Activated B cell treated with CpG ODN at 0.5 μM for 24 hours (primary cell): ENCODE results near the gene ST8SIA2. TPM values are rescaled to one million over a fixed set of nuclear protein-coding genes. Genes with fewer than 3 reads are reported as not detected.

Source experiments
- ATAC-seq: fragments of 200-7000 bp; cut with Tn5 transposase; one replicate; pipeline ENCODE4 v1.10.0; 2021; ENCODE audit warnings: low read depth, mild to moderate bottlenecking, moderate library complexity
- CTCF ChIA-PET: fragments of 350-600 bp; sonication (Branson Sonifier 250); formaldehyde crosslinking; loops from one replicate; lab custom pipeline; 2021; ENCODE audit warnings: antibody characterized with exemption; lab: Charles Lee
- POLR2A ChIA-PET: fragments of 350-600 bp; sonication (Branson Sonifier 250); formaldehyde crosslinking; loops from one replicate; lab custom pipeline; 2021; ENCODE audit warnings: antibody characterized with exemption; lab: Charles Lee
- DNase-seq: peaks from one replicate; pipeline ENCODE4 v3.0.0; 2022
- H3K27ac Mint-ChIP-seq: one replicate; pipeline ENCODE4 v1.8.0; 2020; ENCODE audit warnings: mixed read lengths
- H3K27me3 Mint-ChIP-seq: one replicate; pipeline ENCODE4 v1.8.0; 2021; ENCODE audit warnings: mixed read lengths
- H3K36me3 Mint-ChIP-seq: one replicate; pipeline ENCODE4 v1.8.0; 2021; ENCODE audit warnings: low read depth, mixed read lengths
- H3K4me1 Mint-ChIP-seq: one replicate; pipeline ENCODE4 v1.8.0; 2021; ENCODE audit warnings: mixed read lengths
- H3K4me3 Mint-ChIP-seq: one replicate; pipeline ENCODE4 v1.8.0; 2020; ENCODE audit warnings: mild to moderate bottlenecking, mixed read lengths
- H3K9me3 Mint-ChIP-seq: one replicate; pipeline ENCODE4 v1.8.0; 2020; ENCODE audit warnings: mixed read lengths
- CTCF ChIP-seq: fragments of 200-600 bp; IDR thresholded peaks from one replicate; pipeline ENCODE4 v1.8.0; 2022; ENCODE audit warnings: antibody characterized with exemption, mild to moderate bottlenecking
- intact Hi-C: fragments of 100-400 bp; cut with micrococcal nuclease; formaldehyde crosslinking; loops from one replicate; pipeline ENCODE4 v1.15.1; 2024
- total RNA-seq: library from RNA; stranded (reverse); gene quantifications from 2 replicates; pipeline ENCODE4 v1.2.3, GENCODE V29; 2022

ST8SIA2 gene
- not detected in 2 replicates for total RNA-seq

GRCh38 chr15:92393071-92393979 is at the start of gene ST8SIA2:
Gene ST8SIA2 (plus strand): TSS chr15:92393881. CDS start chr15:92394065, 184 bp downstream.
- Mint-ChIP-seq H3K27me3 (peaks cover 46% of the 10 kb centered on the region), H3K36me3 (no peaks in the 10 kb centered on the region), H3K4me1 (peaks cover 5% of the 10 kb centered on the region), H3K4me3 (no peak within 1 kb of the TSS), H3K27ac (no peak within 1 kb of the TSS), H3K9me3 (no peaks in the 10 kb centered on the region)
- TF ChIP-seq CTCF: no peak
- ATAC-seq (no peak), DNase-seq (no peak)
- intact Hi-C loops: no loop called here
- CTCF ChIA-PET: no interaction called here
- POLR2A ChIA-PET: no interaction called here

GRCh38 chr15:92343924-92344643 is 49.6 kb upstream of the ST8SIA2 start:
- CTCF ChIA-PET: no interaction called here
- ATAC-seq: no peak
- Mint-ChIP-seq H3K4me3 (no peak overlapping the region), H3K9me3 (no peaks in the 10 kb centered on the region), H3K4me1 (no peaks in the 10 kb centered on the region), H3K27ac (no peak overlapping the region), H3K27me3 (peaks cover 3% of the 10 kb centered on the region), H3K36me3 (no peaks in the 10 kb centered on the region)
- no peak for TF ChIP-seq CTCF
- DNase-seq: no peak
- POLR2A ChIA-PET: no interaction called here
- intact Hi-C loops: no loop called here

- DNase-seq (no peak), ATAC-seq (no peak)
- peaks cover 2% of the 10 kb centered on the region for H3K9me3 Mint-ChIP-seq
- peaks cover 3% of the 10 kb centered on the region for H3K27me3 Mint-ChIP-seq
- no peaks in the 10 kb centered on the region for H3K4me1 Mint-ChIP-seq
- POLR2A ChIA-PET: no interaction called here
- TF ChIP-seq CTCF: no peak
- H3K27ac Mint-ChIP-seq: no peak overlapping the region
- CTCF ChIA-PET: no interaction called here
- H3K4me3 Mint-ChIP-seq: no peak overlapping the region
- H3K36me3 Mint-ChIP-seq: no peaks in the 10 kb centered on the region
- intact Hi-C loops: no loop called here
Measured at GRCh38 chr15:92346063-92346462, 47.6 kb upstream of the ST8SIA2 start.

GRCh38 chr15:92355307-92355706 is 38.4 kb upstream of the ST8SIA2 start:
- POLR2A ChIA-PET: no interaction called here
- H3K27ac Mint-ChIP-seq: no peak overlapping the region
- no peak for TF ChIP-seq CTCF

More at GRCh38 chr15:92355307-92355706, 38.4 kb upstream of the ST8SIA2 start:
- Mint-ChIP-seq H3K4me3 (no peak overlapping the region), H3K9me3 (no peaks in the 10 kb centered on the region), H3K36me3 (no peaks in the 10 kb centered on the region), H3K27me3 (no peaks in the 10 kb centered on the region), H3K4me1 (no peaks in the 10 kb centered on the region)
- intact Hi-C loops: no loop called here
- CTCF ChIA-PET: no interaction called here
- DNase-seq: no peak
- ATAC-seq: no peak
